K562 (cell line): Measurements from ENCODE around the gene FCSK. TPM values are rescaled to one million over a fixed set of nuclear protein-coding genes. Genes with fewer than 3 reads are reported as not detected.

Experiments used
- ATF7 ChIP-seq: fragments of 450-650 bp; IDR thresholded peaks from 2 replicates; pipeline ENCODE4 v1.7.1; 2014; ENCODE audit warnings: mild to moderate bottlenecking, moderate library complexity
- CUX1 ChIP-seq: fragments of 200-800 bp; sonication (Bioruptor generic); IDR thresholded peaks from 2 replicates; pipeline ENCODE4 v1.6.1; 2016; ENCODE audit warnings: missing genetic modification characterization, missing compliant biosample characterization
- E2F8 ChIP-seq: fragments of 450-650 bp; IDR thresholded peaks from 2 replicates; pipeline ENCODE4 v1.7.1; 2018; ENCODE audit warnings: mild to moderate bottlenecking, low read depth; ENCODE audit not compliant: partially characterized antibody
- HMG20B ChIP-seq: fragments of 250-450 bp; sonication (Bioruptor Pico); IDR thresholded peaks from 2 replicates; pipeline ENCODE4 v1.5.0; 2021; ENCODE audit warnings: mild to moderate bottlenecking
- ID3 ChIP-seq, 2 experiments: fragments of 250-450 bp in 1 of 2; fragments of 450-650 bp in 1 of 2; sonication (Bioruptor Pico) in 1 of 2; IDR thresholded peaks; 2 replicates each; pipeline versions ENCODE4 v1.6.1 to v1.8.0; 2016 to 2021; ENCODE audit warnings: mild to moderate bottlenecking in 2 of 2, moderate library complexity in 2 of 2, missing compliant biosample characterization in 1 of 2, missing genetic modification characterization in 1 of 2
- KDM2B ChIP-seq: fragments of 250-450 bp; sonication (Bioruptor Pico); IDR thresholded peaks from 2 replicates; pipeline ENCODE4 v1.8.0; 2021; ENCODE audit warnings: mild to moderate bottlenecking, moderate library complexity
- NFE2 ChIP-seq: IDR thresholded peaks from 2 replicates; pipeline ENCODE4 v1.6.1; 2014; ENCODE audit warnings: antibody characterized with exemption, low read depth
- POLR2A ChIP-seq: fragments of 450-650 bp; conservative IDR thresholded peaks from 2 replicates; pipeline ENCODE4 v1.6.1; 2016
- POLR2B ChIP-seq: fragments of 450-650 bp; IDR thresholded peaks from 2 replicates; pipeline ENCODE4 v1.6.1; 2018; ENCODE audit warnings: low read depth; ENCODE audit not compliant: partially characterized antibody
- POLR3G ChIP-seq: IDR thresholded peaks from 2 replicates; pipeline ENCODE4 v1.6.1; 2011; ENCODE audit not compliant: insufficient read length, insufficient replicate concordance; ENCODE audit errors: extremely low read depth
- RBM14 ChIP-seq: fragments of 200-400 bp; formaldehyde crosslinking; IDR thresholded peaks from 2 replicates; pipeline ENCODE4 v1.6.1; 2018; ENCODE audit warnings: low read depth, mild to moderate bottlenecking, low read length, moderate library complexity, borderline replicate concordance; ENCODE audit not compliant: insufficient read depth
- SRSF1 ChIP-seq: fragments of 200-400 bp; formaldehyde crosslinking; IDR thresholded peaks from 2 replicates; pipeline ENCODE4 v1.6.1; 2017; ENCODE audit warnings: mild to moderate bottlenecking, low read depth, low read length, moderate library complexity
- ZBTB11 ChIP-seq, 3 experiments: fragments of 200-800 bp in 1 of 3; fragments of 250-450 bp in 1 of 3; fragments of 450-650 bp in 1 of 3; sonication (Bioruptor Pico) in 1 of 3; sonication (Bioruptor generic) in 1 of 3; formaldehyde crosslinking in 1 of 3; IDR thresholded peaks; 2 replicates each; pipeline versions ENCODE4 v1.6.1 to v1.8.0; 2016 to 2022; ENCODE audit warnings: mild to moderate bottlenecking in 2 of 3, missing genetic modification characterization in 2 of 3, missing compliant biosample characterization in 1 of 3, moderate library complexity in 1 of 3
- ZNF354B ChIP-seq: fragments of 250-450 bp; sonication (Bioruptor Pico); IDR thresholded peaks from 2 replicates; pipeline ENCODE4 v1.4.0; 2020
- ZNF699 ChIP-seq: fragments of 250-450 bp; sonication (Bioruptor Pico); IDR thresholded peaks from 2 replicates; pipeline ENCODE4 v1.8.0; 2021; ENCODE audit warnings: mild to moderate bottlenecking, moderate library complexity; ENCODE audit not compliant: insufficient replicate concordance
- polyA plus RNA-seq, 8 experiments: library from polyadenylated mRNA; depleted of rRNA in 4 of 8; stranded (reverse) in 5 of 8; unstranded in 3 of 8; fragments of >200 nt; fragmentation: Nextera tagmentation in 2 of 8; fragmentation: Illumina TruSeq in 1 of 8; extraction: Ambion mirVana in 2 of 8; extraction: Trizol in 1 of 8; gene quantifications; 2 replicates each; pipeline versions ENCODE4 v1.2.1 to v1.2.3, GENCODE V29; 2011 to 2014; ENCODE audit warnings: inconsistent platforms in 1 of 8, missing spikeins in 1 of 8
- total RNA-seq, 7 experiments: library from RNA; depleted of rRNA in 6 of 7; stranded (reverse); fragments of >200 nt in 6 of 7; fragmentation: Illumina TruSeq in 2 of 7; extraction: Trizol in 2 of 7; gene quantifications; 2 replicates each; pipeline versions ENCODE4 v1.2.1 to v1.2.3, GENCODE V29; 2011 to 2021; ENCODE audit warnings: low replicate concordance in 1 of 7

Gene FCSK
- total and polyA plus RNA-seq, 9 of the 15 experiments (the other 6 are each of a cell fraction or from before 2014, with no cell fraction given): 0.92 to 18.6 (median 8.3) TPM

- TF ChIP-seq CUX1 (CRISPR knock-in tag) (no peak), POLR2A (peak; percentile 93), SRSF1 (no peak), ID3 (CRISPR knock-in tag; IDR thresholded peaks at IDR 0.05) (no peak), ID3 (tag; IDR thresholded peaks at IDR 0.05) (no peak), ZNF699 (no peak), NFE2 (peak; percentile 69), E2F8 (peak; percentile 77), HMG20B (CRISPR knock-in tag) (no peak), ATF7 (0 out of 2 replicates have a peak, but pooled peaks have one; percentile 40), POLR3G (no peak), ZBTB11 (CRISPR knock-in tag; IDR thresholded peaks at IDR 0.05) (peak in 1 of 3 experiments; percentile 85; a peak in 2 of 6 replicates), RBM14 (no peak), POLR2B (no peak), KDM2B (CRISPR knock-in tag) (no peak), ZNF354B (no peak)
Measured at GRCh38 chr16:70523076-70523742, 68.8 kb downstream of the FCSK start, which contains the start of gene COG4 (continued).
